ENCODE measurements around the gene WTAP. TPM values are rescaled to one million over a fixed set of nuclear protein-coding genes. Genes with fewer than 3 reads are reported as not detected.

WTAP gene
- total and polyA plus RNA-seq, 2 experiments from 2014 or later = 108 to 121 TPM

DNA sequence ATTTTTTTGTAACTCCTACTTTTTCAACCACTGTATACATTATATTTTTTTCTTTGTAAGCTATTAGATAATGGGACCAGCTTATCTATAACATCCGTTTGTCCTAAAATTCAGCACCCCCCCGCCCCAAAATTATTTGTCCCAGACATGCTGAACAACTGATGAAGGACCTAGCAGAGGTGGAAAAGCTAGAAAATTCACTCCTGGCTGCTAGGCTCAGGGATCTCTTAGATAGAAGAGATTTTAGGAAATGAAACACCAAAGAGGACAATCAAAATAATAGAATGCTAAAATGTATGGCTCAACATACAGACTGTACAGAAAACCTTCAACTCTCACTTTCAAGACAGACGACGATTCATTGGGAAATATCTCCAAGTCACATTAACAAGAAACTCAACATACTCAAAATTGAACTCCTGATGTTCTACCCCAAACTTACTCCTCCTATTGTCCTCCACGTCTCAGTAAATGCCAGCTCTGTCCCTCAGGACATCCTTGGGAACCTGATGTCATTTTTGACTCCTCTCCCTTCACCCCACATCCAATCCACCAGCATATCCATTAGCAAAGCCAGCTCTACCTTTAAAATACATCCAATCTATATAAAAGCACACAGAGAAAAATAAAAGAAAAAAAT, 38.9 kb upstream of the WTAP start (continued):
- TF ChIP-seq, protein P1, sequence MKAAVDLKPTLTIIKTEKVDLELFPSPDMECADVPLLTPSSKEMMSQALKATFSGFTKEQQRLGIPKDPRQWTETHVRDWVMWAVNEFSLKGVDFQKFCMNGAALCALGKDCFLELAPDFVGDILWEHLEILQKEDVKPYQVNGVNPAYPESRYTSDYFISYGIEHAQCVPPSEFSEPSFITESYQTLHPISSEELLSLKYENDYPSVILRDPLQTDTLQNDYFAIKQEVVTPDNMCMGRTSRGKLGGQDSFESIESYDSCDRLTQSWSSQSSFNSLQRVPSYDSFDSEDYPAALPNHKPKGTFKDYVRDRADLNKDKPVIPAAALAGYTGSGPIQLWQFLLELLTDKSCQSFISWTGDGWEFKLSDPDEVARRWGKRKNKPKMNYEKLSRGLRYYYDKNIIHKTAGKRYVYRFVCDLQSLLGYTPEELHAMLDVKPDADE (IDR thresholded peaks at IDR 0.05) = no peak
- TF ChIP-seq, protein P2, sequence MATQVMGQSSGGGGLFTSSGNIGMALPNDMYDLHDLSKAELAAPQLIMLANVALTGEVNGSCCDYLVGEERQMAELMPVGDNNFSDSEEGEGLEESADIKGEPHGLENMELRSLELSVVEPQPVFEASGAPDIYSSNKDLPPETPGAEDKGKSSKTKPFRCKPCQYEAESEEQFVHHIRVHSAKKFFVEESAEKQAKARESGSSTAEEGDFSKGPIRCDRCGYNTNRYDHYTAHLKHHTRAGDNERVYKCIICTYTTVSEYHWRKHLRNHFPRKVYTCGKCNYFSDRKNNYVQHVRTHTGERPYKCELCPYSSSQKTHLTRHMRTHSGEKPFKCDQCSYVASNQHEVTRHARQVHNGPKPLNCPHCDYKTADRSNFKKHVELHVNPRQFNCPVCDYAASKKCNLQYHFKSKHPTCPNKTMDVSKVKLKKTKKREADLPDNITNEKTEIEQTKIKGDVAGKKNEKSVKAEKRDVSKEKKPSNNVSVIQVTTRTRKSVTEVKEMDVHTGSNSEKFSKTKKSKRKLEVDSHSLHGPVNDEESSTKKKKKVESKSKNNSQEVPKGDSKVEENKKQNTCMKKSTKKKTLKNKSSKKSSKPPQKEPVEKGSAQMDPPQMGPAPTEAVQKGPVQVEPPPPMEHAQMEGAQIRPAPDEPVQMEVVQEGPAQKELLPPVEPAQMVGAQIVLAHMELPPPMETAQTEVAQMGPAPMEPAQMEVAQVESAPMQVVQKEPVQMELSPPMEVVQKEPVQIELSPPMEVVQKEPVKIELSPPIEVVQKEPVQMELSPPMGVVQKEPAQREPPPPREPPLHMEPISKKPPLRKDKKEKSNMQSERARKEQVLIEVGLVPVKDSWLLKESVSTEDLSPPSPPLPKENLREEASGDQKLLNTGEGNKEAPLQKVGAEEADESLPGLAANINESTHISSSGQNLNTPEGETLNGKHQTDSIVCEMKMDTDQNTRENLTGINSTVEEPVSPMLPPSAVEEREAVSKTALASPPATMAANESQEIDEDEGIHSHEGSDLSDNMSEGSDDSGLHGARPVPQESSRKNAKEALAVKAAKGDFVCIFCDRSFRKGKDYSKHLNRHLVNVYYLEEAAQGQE (IDR thresholded peaks at IDR 0.05; ENCODE audit: unreplicated experiment) = no peak
- TF ChIP-seq NANOG (IDR thresholded peaks at IDR 0.05; ENCODE audit: borderline replicate concordance) = no peak
- TF ChIP-seq STAT1 (IDR thresholded peaks at IDR 0.05; ENCODE audit: unreplicated experiment) = no peak

DNA sequence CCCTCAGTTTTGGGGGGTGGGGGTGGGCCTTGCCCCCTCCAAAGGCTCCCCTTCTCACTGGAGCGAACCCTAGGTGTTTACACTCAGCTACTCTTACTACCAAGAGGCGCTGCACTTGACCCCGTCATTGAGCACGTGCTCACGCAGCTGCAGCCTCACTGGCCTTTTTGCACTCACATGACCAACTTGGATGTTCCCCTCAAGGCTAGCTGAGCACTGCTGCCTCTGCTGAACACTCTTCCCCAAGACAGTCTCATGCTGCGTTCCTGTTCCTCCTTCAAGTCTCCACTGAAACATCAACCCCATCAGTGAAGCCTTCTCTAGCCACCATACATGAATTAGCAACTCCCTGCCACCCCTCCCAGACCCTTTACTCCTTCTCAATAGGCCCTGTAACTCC, 38.3 kb upstream of the WTAP start:
- peaks cover 3% of the 10 kb centered on the region for H3K27me3 Mint-ChIP-seq (ENCODE audit: insufficient read depth, low read depth, poor library complexity)
- Histone ChIP-seq H3K36me3 (ENCODE audit: insufficient read depth) (peaks cover 18% of the 10 kb centered on the region), H3K4me1 (ENCODE audit: insufficient read depth) (peaks cover 14% of the 10 kb centered on the region), H3K79me2 (replicated peaks; ENCODE audit: insufficient read depth) (peaks cover 63% of the 10 kb centered on the region), H4K20me1 (replicated peaks; ENCODE audit: insufficient read depth) (peaks cover 24% of the 10 kb centered on the region), H3K27me3 (ENCODE audit: insufficient read depth) (no peaks in the 10 kb centered on the region), H3K9me2 (ENCODE audit: insufficient read depth) (no peaks in the 10 kb centered on the region), H3F3A (replicated peaks; ENCODE audit: low read depth) (0 out of 2 replicates have a peak, but pooled peaks cover 8% of the 10 kb centered on the region), H3K4me2 (no peak overlapping the region), H3K27ac (ENCODE audit: low read depth) (no peak overlapping the region), H3K4me3 (no peak overlapping the region), H2AFZ (no peak overlapping the region)
- H3K9me3 Mint-ChIP-seq = no peaks in the 10 kb centered on the region
- no peak overlapping the region for H3K27ac Mint-ChIP-seq
- H3K4me1 Mint-ChIP-seq = peaks cover 12% of the 10 kb centered on the region
- H3K36me3 Mint-ChIP-seq (ENCODE audit: low read depth) = peaks cover 49% of the 10 kb centered on the region
- no peak for ATAC-seq
- no peak for DNase-seq (ENCODE audit: low spot score)
- H3K4me3 Mint-ChIP-seq = no peak overlapping the region
- TF ChIP-seq, protein P3, sequence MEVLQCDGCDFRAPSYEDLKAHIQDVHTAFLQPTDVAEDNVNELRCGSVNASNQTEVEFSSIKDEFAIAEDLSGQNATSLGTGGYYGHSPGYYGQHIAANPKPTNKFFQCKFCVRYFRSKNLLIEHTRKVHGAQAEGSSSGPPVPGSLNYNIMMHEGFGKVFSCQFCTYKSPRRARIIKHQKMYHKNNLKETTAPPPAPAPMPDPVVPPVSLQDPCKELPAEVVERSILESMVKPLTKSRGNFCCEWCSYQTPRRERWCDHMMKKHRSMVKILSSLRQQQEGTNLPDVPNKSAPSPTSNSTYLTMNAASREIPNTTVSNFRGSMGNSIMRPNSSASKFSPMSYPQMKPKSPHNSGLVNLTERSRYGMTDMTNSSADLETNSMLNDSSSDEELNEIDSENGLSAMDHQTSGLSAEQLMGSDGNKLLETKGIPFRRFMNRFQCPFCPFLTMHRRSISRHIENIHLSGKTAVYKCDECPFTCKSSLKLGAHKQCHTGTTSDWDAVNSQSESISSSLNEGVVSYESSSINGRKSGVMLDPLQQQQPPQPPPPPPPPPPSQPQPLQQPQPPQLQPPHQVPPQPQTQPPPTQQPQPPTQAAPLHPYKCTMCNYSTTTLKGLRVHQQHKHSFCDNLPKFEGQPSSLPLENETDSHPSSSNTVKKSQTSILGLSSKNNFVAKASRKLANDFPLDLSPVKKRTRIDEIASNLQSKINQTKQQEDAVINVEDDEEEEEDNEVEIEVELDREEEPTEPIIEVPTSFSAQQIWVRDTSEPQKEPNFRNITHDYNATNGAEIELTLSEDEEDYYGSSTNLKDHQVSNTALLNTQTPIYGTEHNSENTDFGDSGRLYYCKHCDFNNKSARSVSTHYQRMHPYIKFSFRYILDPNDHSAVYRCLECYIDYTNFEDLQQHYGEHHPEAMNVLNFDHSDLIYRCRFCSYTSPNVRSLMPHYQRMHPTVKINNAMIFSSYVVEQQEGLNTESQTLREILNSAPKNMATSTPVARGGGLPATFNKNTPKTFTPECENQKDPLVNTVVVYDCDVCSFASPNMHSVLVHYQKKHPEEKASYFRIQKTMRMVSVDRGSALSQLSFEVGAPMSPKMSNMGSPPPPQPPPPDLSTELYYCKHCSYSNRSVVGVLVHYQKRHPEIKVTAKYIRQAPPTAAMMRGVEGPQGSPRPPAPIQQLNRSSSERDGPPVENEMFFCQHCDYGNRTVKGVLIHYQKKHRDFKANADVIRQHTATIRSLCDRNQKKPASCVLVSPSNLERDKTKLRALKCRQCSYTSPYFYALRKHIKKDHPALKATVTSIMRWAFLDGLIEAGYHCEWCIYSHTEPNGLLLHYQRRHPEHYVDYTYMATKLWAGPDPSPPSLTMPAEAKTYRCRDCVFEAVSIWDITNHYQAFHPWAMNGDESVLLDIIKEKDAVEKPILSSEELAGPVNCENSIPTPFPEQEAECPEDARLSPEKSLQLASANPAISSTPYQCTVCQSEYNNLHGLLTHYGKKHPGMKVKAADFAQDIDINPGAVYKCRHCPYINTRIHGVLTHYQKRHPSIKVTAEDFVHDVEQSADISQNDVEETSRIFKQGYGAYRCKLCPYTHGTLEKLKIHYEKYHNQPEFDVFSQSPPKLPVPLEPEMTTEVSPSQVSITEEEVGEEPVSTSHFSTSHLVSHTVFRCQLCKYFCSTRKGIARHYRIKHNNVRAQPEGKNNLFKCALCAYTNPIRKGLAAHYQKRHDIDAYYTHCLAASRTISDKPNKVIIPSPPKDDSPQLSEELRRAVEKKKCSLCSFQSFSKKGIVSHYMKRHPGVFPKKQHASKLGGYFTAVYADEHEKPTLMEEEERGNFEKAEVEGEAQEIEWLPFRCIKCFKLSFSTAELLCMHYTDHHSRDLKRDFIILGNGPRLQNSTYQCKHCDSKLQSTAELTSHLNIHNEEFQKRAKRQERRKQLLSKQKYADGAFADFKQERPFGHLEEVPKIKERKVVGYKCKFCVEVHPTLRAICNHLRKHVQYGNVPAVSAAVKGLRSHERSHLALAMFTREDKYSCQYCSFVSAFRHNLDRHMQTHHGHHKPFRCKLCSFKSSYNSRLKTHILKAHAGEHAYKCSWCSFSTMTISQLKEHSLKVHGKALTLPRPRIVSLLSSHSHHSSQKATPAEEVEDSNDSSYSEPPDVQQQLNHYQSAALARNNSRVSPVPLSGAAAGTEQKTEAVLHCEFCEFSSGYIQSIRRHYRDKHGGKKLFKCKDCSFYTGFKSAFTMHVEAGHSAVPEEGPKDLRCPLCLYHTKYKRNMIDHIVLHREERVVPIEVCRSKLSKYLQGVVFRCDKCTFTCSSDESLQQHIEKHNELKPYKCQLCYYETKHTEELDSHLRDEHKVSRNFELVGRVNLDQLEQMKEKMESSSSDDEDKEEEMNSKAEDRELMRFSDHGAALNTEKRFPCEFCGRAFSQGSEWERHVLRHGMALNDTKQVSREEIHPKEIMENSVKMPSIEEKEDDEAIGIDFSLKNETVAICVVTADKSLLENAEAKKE (CRISPR knock-in tag; IDR thresholded peaks at IDR 0.05) = no peak
- TF ChIP-seq STAT1 (IDR thresholded peaks at IDR 0.05; ENCODE audit: unreplicated experiment) (no peak), JUNB (IDR thresholded peaks at IDR 0.05; ENCODE audit: unreplicated experiment) (no peak), ZNF114 (CRISPR knock-in tag; IDR thresholded peaks at IDR 0.05) (no peak), POLR2AphosphoS5 (IDR thresholded peaks at IDR 0.05; ENCODE audit: low read depth) (no peak), CREB1 (CRISPR knock-in tag; IDR thresholded peaks at IDR 0.05; ENCODE audit: low read depth) (no peak), EZH2phosphoT487 (IDR thresholded peaks at IDR 0.05; ENCODE audit: unreplicated experiment) (no peak), ZNF331 (CRISPR knock-in tag; IDR thresholded peaks at IDR 0.05; ENCODE audit: low read depth) (no peak), EZH2 (IDR thresholded peaks at IDR 0.05; ENCODE audit: low read depth, unreplicated experiment) (no peak), NANOG (IDR thresholded peaks at IDR 0.05; ENCODE audit: borderline replicate concordance) (no peak)
- TF ChIP-seq, protein P4, sequence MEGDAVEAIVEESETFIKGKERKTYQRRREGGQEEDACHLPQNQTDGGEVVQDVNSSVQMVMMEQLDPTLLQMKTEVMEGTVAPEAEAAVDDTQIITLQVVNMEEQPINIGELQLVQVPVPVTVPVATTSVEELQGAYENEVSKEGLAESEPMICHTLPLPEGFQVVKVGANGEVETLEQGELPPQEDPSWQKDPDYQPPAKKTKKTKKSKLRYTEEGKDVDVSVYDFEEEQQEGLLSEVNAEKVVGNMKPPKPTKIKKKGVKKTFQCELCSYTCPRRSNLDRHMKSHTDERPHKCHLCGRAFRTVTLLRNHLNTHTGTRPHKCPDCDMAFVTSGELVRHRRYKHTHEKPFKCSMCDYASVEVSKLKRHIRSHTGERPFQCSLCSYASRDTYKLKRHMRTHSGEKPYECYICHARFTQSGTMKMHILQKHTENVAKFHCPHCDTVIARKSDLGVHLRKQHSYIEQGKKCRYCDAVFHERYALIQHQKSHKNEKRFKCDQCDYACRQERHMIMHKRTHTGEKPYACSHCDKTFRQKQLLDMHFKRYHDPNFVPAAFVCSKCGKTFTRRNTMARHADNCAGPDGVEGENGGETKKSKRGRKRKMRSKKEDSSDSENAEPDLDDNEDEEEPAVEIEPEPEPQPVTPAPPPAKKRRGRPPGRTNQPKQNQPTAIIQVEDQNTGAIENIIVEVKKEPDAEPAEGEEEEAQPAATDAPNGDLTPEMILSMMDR (conservative IDR thresholded peaks at IDR 0.05; ENCODE audit: low read depth in 2 of 2) = no peak

All from GM23338 (cell line).